HepG2 (cell line): Measurements from ENCODE around the gene OVOL2.

Experiments used
- KLF16 ChIP-seq, 2 experiments: sonication (generic) in 1 of 2; formaldehyde crosslinking in 1 of 2; IDR thresholded peaks; 2 replicates each; pipeline versions ENCODE4 v1.6.1 to v1.8.0; 2016 to 2023; ENCODE audit warnings: missing genetic modification reagents in 2 of 2, missing compliant biosample characterization in 1 of 2
- ZNF296 ChIP-seq: sonication (generic); formaldehyde crosslinking; conservative IDR thresholded peaks from 2 replicates; pipeline ENCODE4 v1.5.0; 2020; ENCODE audit warnings: mild to moderate bottlenecking, missing genetic modification reagents
- ZNF350 ChIP-seq: sonication (generic); formaldehyde crosslinking; IDR thresholded peaks from 2 replicates; pipeline ENCODE4 v1.4.0; 2020; ENCODE audit warnings: mild to moderate bottlenecking, low read depth, missing genetic modification reagents, borderline replicate concordance
- ZNF550 ChIP-seq: sonication (generic); formaldehyde crosslinking; IDR thresholded peaks from 2 replicates; pipeline ENCODE4 v1.4.0; 2020; ENCODE audit warnings: mild to moderate bottlenecking, missing genetic modification reagents, borderline replicate concordance
- TF ChIP-seq, protein P1 (sequence below): sonication (generic); formaldehyde crosslinking; IDR thresholded peaks from 2 replicates; pipeline ENCODE4 v1.5.0; 2020; ENCODE audit warnings: mild to moderate bottlenecking, missing genetic modification reagents, moderate library complexity

DNA sequence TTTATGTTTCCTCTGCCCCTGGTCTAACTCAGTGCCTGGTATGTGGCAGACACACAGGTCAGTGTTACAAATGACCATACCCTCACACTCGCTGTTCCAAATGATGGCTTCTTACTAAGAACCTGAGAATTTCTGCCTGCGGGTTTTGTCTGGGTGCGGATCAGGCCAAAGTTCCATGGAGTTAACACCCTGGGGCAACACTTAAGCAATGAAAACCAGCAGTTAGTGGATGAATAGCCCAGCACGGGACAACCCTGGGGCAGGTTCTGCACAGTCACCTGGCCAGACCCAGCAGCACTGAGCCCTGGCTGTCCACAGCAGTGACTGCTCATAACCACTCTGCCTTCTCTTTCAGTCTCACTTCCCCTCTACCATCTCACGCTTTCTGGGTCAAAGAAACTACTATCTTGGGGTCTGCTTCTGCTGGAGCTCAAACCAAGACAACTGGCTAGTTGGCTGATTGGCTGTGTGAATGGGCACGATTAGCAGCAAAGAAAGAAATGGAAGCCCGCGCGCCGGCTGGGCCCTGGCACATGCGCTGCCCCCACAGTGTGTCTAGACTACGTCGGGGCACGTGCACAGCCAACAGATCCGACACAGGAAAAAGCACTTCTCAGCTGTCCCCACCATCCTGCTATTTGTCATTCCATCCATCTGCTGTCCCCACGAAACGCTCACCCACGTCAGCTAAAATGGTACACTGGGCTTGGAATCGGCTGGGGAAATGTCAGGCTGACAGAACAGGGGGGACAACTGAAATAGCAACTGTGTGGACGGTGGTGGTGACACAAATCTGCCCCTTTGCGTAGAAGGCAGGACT is 52.3 kb downstream of the OVOL2 start:
- no peak for TF ChIP-seq ZNF550 (CRISPR knock-in tag)
- TF ChIP-seq, protein P1, sequence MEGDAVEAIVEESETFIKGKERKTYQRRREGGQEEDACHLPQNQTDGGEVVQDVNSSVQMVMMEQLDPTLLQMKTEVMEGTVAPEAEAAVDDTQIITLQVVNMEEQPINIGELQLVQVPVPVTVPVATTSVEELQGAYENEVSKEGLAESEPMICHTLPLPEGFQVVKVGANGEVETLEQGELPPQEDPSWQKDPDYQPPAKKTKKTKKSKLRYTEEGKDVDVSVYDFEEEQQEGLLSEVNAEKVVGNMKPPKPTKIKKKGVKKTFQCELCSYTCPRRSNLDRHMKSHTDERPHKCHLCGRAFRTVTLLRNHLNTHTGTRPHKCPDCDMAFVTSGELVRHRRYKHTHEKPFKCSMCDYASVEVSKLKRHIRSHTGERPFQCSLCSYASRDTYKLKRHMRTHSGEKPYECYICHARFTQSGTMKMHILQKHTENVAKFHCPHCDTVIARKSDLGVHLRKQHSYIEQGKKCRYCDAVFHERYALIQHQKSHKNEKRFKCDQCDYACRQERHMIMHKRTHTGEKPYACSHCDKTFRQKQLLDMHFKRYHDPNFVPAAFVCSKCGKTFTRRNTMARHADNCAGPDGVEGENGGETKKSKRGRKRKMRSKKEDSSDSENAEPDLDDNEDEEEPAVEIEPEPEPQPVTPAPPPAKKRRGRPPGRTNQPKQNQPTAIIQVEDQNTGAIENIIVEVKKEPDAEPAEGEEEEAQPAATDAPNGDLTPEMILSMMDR (CRISPR knock-in tag), result no peak
- no peak for TF ChIP-seq ZNF350 (CRISPR knock-in tag)
- TF ChIP-seq ZNF296 (CRISPR knock-in tag), result no peak; the same call in 1 of the 2 replicates
- TF ChIP-seq KLF16 (CRISPR knock-in tag; IDR thresholded peaks at IDR 0.05), result no peak
